ENCODE results near the gene SLC13A3. TPM values are rescaled to one million over a fixed set of nuclear protein-coding genes. Genes with fewer than 3 reads are reported as not detected.

The SLC13A3 gene
- total RNA-seq, 1 donor from 2014 or later, result 1.7 TPM

GRCh38 chr20:46555370-46555956, 95.8 kb downstream of the SLC13A3 start:
- DNase-seq, result no peak

- DNase-seq, result no peak
These were observed 96.4 kb downstream of the SLC13A3 start for GRCh38 chr20:46554828-46555227.

- no peak for DNase-seq
These were observed 97.3 kb downstream of the SLC13A3 start for GRCh38 chr20:46553926-46554325.

GRCh38 chr20:46552460-46553420, 98.5 kb downstream of the SLC13A3 start:
- DNase-seq, result no peak

- DNase-seq, result no peak
These were observed 99.5 kb downstream of the SLC13A3 start for GRCh38 chr20:46551522-46552381.

- no peak for DNase-seq
These were observed 100.8 kb downstream of the SLC13A3 start, which contains the start of gene OCSTAMP for GRCh38 chr20:46550461-46550860. Gene OCSTAMP, minus strand, starts transcription at chr20:46550654. Its CDS starts 94 bp downstream, at chr20:46550560.

GRCh38 chr20:46549188-46549972, 101.9 kb downstream of the SLC13A3 start:
- DNase-seq, result no peak

GRCh38 chr20:46548688-46549087, 102.6 kb downstream of the SLC13A3 start:
- DNase-seq, result no peak

GRCh38 chr20:46547995-46548394, 103.3 kb downstream of the SLC13A3 start:
- DNase-seq, result no peak

- DNase-seq, result no peak
These were observed 104.3 kb downstream of the SLC13A3 start for GRCh38 chr20:46546936-46547335.

- no peak for DNase-seq
These were observed 105.0 kb downstream of the SLC13A3 start for GRCh38 chr20:46546298-46546697.

GRCh38 chr20:46545827-46546138, 105.5 kb downstream of the SLC13A3 start:
- DNase-seq, result no peak

GRCh38 chr20:46545077-46545826, 106.0 kb downstream of the SLC13A3 start:
- DNase-seq, result no peak

- DNase-seq, result no peak
These were observed 106.7 kb downstream of the SLC13A3 start for GRCh38 chr20:46544576-46544975.

- DNase-seq, result no peak
These were observed 107.3 kb downstream of the SLC13A3 start for GRCh38 chr20:46543959-46544358.

- DNase-seq, result no peak
These were observed 108.2 kb downstream of the SLC13A3 start for GRCh38 chr20:46543033-46543432.

- DNase-seq, result no peak
These were observed 109.9 kb downstream of the SLC13A3 start for GRCh38 chr20:46541229-46541935.

- no peak for DNase-seq
These were observed 112.1 kb downstream of the SLC13A3 start for GRCh38 chr20:46539113-46539512.

GRCh38 chr20:46530640-46531039, 120.6 kb downstream of the SLC13A3 start:
- no peak for DNase-seq

- peak; percentile 36 for DNase-seq
These were observed 127.4 kb downstream of the SLC13A3 start for GRCh38 chr20:46523696-46524328.

All from tongue (tissue), 2 donors.